ENCODE results near the gene NAGA.

The NAGA gene

DNA sequence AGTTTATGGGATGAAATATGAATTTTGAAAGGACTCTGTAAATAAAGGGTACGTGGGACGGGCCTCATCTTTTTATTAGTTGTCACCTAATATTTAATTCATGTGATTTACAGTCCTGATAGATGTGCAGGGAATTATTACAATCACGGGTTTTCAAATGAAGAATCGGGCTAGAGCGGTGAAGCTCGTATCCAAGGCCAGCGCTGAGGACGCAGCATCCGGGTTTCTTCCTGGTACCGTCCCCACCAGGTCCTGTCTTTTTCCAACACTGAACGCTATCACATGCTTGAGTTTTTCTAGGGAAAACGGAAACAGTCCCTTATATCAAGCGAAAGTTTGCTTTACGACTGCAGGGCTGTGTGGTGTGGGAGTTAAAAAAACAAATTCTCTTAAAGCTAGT lies 9.7 kb upstream of the NAGA start:
- CTCF ChIA-PET = interaction anchor here (1.2 to 4.6 kb wide), 3 partner anchors 10 to 364 kb away, joined by 3 to 44 read pairs (median 8); partner anchors contain the start of gene NDUFA6
- POLR2A ChIA-PET = interaction anchor here (1.5 kb wide), 1 partner anchor 10 kb away, joined by 10 read pairs; the partner anchor contains the start of gene NDUFA6

DNA sequence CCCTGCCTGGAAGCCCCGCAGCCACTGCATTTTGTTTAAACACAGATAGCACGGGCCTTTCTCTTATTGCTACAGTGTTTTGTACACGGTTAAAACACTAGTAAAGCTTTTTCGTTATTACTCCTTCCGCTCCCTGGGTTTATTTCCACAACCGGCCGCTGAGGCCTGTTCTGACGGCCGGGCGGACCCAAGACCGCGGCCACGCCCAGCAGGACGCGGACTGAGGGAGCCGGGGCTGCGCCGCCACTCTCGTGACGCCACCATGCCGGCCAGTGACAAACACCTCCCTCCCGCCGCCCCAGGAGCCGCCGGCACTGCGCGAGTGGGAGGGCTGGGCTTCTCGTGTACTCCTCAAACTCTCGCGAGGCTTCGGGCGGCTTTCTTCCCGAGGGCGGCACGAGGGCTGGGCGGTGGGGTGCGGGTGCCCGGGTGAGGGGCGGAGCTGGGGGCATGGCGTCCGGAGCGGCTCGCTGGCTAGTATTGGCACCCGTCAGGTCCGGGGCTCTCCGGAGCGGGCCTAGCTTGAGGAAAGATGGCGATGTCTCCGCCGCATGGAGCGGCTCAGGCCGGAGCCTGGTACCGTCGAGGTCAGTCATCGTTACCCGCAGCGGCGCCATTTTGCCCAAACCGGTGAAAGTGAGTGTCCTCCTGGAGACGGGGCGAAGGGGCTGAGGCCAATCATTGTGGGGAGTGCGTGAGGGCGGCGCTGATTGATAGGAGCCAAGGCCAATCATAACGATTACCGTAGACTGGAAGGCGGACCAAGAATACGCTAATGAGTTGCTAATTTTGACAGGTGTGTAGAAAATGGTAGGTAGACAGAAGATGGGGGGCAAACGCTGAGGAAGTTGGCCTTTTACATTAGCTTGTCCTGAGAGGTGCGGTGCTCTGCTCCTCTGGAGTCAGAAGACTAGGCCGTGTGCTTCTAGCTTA lies 9.0 kb upstream of the NAGA start, which contains the start of gene SMDT1:
Gene SMDT1, plus strand, starts transcription at position 382 of the 933 bp plus-strand sequence. Its CDS starts 69 bp downstream, at position 451.
- peak; percentile 83 for DNase-seq (ENCODE audit: low read depth, low spot score)
- ChIA-PET CTCF (interaction anchor here (1.0 to 4.6 kb wide), 6 partner anchors 10 to 395 kb away, joined by 3 to 44 read pairs (median 6); partner anchors contain the start of gene NDUFA6), POLR2A (interaction anchor here (0.9 to 1.5 kb wide), 3 partner anchors 10 to 11 kb away, joined by 3 to 10 read pairs (median 4); partner anchors contain the start of gene NDUFA6)
- TF ChIP-seq, protein P1, sequence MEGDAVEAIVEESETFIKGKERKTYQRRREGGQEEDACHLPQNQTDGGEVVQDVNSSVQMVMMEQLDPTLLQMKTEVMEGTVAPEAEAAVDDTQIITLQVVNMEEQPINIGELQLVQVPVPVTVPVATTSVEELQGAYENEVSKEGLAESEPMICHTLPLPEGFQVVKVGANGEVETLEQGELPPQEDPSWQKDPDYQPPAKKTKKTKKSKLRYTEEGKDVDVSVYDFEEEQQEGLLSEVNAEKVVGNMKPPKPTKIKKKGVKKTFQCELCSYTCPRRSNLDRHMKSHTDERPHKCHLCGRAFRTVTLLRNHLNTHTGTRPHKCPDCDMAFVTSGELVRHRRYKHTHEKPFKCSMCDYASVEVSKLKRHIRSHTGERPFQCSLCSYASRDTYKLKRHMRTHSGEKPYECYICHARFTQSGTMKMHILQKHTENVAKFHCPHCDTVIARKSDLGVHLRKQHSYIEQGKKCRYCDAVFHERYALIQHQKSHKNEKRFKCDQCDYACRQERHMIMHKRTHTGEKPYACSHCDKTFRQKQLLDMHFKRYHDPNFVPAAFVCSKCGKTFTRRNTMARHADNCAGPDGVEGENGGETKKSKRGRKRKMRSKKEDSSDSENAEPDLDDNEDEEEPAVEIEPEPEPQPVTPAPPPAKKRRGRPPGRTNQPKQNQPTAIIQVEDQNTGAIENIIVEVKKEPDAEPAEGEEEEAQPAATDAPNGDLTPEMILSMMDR (IDR thresholded peaks at IDR 0.05; ENCODE audit: insufficient read depth, low read length, missing control alignments) = no peak
- peak within 1 kb of the TSS; percentile 89 for H3K4me3 ChIP-seq (ENCODE audit: low read depth, low read length)

More for the DNA sequence above, 9.7 kb upstream of the NAGA start:
- DNase-seq (ENCODE audit: low read depth, low spot score) = no peak
- TF ChIP-seq, protein P1 (IDR thresholded peaks at IDR 0.05; ENCODE audit: insufficient read depth, low read length, missing control alignments) = no peak
- peak overlapping the region; percentile 89 for H3K4me3 ChIP-seq (ENCODE audit: low read depth, low read length)

DNA sequence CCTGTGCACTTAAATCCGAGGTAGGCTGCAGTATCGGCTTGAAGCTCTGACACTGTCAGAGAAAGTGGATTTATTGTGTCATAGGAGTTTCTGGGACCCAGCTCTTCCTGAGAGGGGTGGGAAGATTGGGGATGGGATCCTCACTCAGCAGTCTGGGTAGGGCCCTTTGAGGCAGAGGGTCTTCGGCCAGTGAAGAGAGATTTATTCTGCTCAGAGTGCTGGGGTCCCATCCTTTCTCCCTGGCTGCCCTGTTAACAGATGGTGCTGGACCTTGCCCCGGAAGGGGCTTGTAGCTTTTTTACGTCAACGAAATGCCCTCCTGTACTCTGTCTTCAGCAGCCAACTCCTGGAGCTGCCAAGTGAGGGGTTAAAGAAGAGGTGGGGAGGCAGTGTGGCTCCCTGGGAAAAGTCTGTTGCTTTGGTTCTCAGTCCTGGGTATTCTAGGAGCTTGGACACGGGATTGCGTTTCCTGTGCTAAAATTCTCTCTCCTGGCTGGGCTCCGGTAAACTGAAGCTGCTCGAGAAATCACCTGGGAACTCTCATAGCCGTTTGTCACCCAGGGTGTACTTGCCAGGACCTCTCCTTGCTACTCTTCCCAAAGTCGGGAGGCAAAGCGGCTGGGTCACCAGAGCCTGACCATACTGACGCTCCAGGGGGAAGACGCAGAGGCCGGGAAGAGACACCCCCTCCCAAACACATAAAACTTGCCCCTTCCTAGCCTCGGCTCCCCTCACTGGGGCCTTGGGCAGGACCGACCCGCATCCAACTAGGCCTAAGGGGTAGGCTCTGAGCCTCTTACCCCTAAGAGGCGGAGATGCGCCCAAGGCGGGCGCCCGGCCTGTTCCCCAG lies 8.1 kb upstream of the NAGA start:
- H3K4me3 ChIP-seq (ENCODE audit: low read depth, low read length) = peak overlapping the region; percentile 49
- ChIA-PET CTCF (interaction anchor here (0.8 to 4.6 kb wide), 6 partner anchors 9 to 396 kb away, joined by 3 to 44 read pairs (median 6); partner anchors contain the start of gene NDUFA6), POLR2A (interaction anchor here (0.9 to 1.0 kb wide), 2 partner anchors 9 to 12 kb away, joined by 3 to 4 read pairs; partner anchors contain the start of gene NDUFA6)
- TF ChIP-seq, protein P1 (IDR thresholded peaks at IDR 0.05; ENCODE audit: insufficient read depth, low read length, missing control alignments) = no peak
- DNase-seq (ENCODE audit: low read depth, low spot score) = no peak

DNA sequence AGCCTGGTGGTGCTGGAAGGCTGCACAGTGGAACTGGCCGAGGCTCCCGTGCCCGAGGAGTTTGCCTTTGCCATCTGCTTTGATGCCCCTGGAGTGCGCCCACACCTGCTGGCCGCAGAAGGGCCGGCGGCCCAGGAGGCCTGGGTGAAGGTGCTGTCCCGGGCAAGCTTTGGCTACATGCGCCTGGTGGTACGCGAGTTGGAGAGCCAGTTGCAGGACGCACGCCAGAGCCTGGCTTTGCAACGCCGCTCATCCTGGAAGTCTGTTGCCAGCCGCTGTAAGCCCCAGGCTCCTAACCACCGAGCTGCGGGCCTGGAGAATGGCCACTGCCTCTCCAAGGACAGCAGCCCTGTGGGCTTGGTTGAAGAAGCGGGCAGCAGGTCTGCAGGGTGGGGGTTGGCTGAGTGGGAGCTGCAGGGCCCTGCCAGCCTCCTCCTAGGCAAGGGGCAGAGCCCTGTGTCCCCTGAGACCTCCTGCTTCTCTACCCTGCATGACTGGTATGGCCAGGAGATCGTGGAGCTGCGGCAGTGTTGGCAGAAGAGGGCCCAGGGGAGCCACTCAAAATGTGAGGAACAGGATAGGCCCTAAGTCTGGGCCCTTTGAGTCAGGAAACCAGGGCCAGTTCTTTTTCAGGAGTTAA lies 7.0 kb upstream of the NAGA start:
- no peak for DNase-seq (ENCODE audit: low read depth, low spot score)
- TF ChIP-seq, protein P1 (IDR thresholded peaks at IDR 0.05; ENCODE audit: insufficient read depth, low read length, missing control alignments) = no peak
- H3K4me3 ChIP-seq (ENCODE audit: low read depth, low read length) = no peak overlapping the region
- ChIA-PET CTCF (interaction anchor here (1.2 to 4.6 kb wide), 3 partner anchors 8 to 361 kb away, joined by 3 to 44 read pairs (median 8); partner anchors contain the start of gene NDUFA6), POLR2A (no interaction called here)

DNA sequence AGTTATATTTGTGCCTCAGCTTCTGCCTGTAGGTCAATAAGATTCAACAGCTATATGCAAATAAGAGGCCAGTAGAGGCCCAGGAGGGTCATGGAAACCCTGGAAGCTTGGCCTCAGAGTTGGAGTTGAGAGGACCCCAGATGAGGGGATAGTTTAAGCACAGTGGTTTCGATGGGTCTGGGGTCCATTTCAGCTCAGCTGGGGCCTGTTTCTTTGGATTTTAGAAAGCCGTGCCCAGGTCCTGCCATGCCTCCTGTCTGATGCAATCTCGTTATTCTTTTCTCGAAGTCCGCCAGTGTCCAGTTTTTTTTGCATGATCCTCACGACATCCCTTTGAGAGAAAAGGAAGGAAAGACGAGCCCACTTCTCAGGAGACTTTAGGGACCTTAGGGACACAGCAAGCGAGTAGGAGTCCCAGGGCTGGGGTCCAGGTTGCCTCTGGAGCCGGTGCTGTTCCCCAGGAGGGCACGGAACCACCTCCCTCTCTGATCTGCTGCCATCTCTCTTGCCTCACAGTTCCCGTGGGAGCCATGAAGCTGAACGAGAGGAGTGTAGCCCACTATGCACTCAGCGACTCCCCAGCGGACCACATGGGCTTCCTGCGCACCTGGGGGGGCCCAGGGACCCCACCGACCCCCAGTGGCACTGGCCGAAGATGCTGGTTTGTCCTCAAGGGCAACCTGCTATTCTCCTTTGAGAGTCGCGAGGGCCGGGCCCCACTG lies 6.3 kb upstream of the NAGA start:
- no peak for DNase-seq (ENCODE audit: low read depth, low spot score)
- no peak overlapping the region for H3K4me3 ChIP-seq (ENCODE audit: low read depth, low read length)
- ChIA-PET POLR2A (no interaction called here), CTCF (interaction anchor here (1.1 to 2.0 kb wide), 3 partner anchors 15 to 362 kb away, joined by 3 to 14 read pairs (median 4); no protein-coding TSS in a partner anchor)
- TF ChIP-seq, protein P1 (IDR thresholded peaks at IDR 0.05; ENCODE audit: insufficient read depth, low read length, missing control alignments) = no peak

All from AG04449 (cell line).